OCI-LY1 (cell line): Measurements from ENCODE around the gene ST8SIA6.

ENCODE experiments used
- EZH2 ChIP-seq: fragments of 200-600 bp; sonication (generic), shearing (Covaris generic); IDR thresholded peaks from 2 replicates; pipeline ENCODE4 v1.8.0; 2017; ENCODE audit warnings: borderline replicate concordance, mixed run types, mild to moderate bottlenecking, antibody characterized with exemption, low read length, moderate library complexity, mixed read lengths
- TF ChIP-seq, protein P1 (sequence below): fragments of 200-600 bp; sonication (generic), shearing (Covaris generic); IDR thresholded peaks from 2 replicates; pipeline ENCODE4 v1.5.1; 2017; ENCODE audit warnings: mild to moderate bottlenecking, antibody characterized with exemption, low read length, moderate library complexity, mixed read lengths

- TF ChIP-seq, protein P1, sequence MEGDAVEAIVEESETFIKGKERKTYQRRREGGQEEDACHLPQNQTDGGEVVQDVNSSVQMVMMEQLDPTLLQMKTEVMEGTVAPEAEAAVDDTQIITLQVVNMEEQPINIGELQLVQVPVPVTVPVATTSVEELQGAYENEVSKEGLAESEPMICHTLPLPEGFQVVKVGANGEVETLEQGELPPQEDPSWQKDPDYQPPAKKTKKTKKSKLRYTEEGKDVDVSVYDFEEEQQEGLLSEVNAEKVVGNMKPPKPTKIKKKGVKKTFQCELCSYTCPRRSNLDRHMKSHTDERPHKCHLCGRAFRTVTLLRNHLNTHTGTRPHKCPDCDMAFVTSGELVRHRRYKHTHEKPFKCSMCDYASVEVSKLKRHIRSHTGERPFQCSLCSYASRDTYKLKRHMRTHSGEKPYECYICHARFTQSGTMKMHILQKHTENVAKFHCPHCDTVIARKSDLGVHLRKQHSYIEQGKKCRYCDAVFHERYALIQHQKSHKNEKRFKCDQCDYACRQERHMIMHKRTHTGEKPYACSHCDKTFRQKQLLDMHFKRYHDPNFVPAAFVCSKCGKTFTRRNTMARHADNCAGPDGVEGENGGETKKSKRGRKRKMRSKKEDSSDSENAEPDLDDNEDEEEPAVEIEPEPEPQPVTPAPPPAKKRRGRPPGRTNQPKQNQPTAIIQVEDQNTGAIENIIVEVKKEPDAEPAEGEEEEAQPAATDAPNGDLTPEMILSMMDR, result no peak
- TF ChIP-seq EZH2, result no peak
These were observed 15.9 kb upstream of the ST8SIA6 start for GRCh38 chr10:17470246-17470645.
